ENCODE results near the gene CCNY. TPM values are rescaled to one million over a fixed set of nuclear protein-coding genes. Genes with fewer than 3 reads are reported as not detected.

The CCNY gene
- total RNA-seq, 2 experiments from 2014 or later, result 37.0 to 55.8 TPM

DNA sequence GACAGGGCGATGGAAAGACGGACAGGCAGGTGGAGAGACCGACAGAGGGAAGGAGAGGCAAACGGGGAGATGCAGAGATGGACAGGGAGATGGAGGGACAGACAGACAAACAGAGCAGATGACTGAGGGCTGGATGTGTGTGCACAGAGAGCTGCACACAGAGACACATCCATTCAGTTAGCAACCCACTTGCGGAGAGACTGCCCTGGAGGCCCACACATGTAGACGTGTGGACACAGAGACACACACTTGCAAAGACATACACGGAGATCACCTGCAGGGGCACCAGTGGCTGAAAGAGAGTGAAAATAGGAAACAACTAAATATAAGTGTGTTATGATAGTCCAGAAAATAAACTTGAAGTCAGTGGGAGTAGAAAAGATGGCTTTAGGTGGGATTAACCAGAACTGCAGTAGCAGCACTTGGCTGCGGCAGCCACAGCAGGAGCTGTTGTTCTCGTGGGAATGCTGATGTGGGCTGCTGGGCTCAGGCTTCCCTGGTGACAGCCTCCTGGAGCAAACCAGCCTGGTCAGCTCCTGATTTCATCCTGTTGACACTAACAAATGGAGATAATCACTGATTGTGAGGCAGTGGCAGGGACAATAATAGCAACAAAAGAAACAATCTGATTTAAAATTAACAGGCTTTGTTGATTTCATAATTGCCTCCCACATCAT lies 134.1 kb downstream of the CCNY start:
- H3K4me3 ChIP-seq (ENCODE audit: low read depth, low read length, poor library complexity, severe bottlenecking), result no peak overlapping the region
- no peaks in the 10 kb centered on the region for H3K4me1 ChIP-seq (ENCODE audit: insufficient read depth, low read length, poor library complexity, severe bottlenecking)
- no peak overlapping the region for H2AFZ ChIP-seq (ENCODE audit: low read length)
- no TSS peak for BruUV-seq (replicated peaks)
- no peaks in the 10 kb centered on the region; the same call in 1 of the 2 replicates for H4K20me1 ChIP-seq (ENCODE audit: insufficient read depth, low read length)
- H3K9me2 ChIP-seq (ENCODE audit: insufficient read depth, low read length), result no peaks in the 10 kb centered on the region
- no peak overlapping the region for H3K27ac ChIP-seq (ENCODE audit: low read depth, low read length, poor library complexity, severe bottlenecking)
- no peak overlapping the region for H3K4me2 ChIP-seq (ENCODE audit: low read length)
- no peaks in the 10 kb centered on the region for H3K36me3 ChIP-seq (ENCODE audit: insufficient read depth, low read length)
- ChIA-PET CTCF (ENCODE audit: unreplicated experiment) (no interaction called here), POLR2A (interaction anchor here (0.6 to 0.9 kb wide), 2 partner anchors 30 to 54 kb away, joined by 4 to 5 read pairs; no protein-coding TSS in a partner anchor)
- DNase-seq (ENCODE audit: low spot score), result no peak
- intact Hi-C loops (cut with micrococcal nuclease; ENCODE audit: unreplicated experiment), result no loop called here
- peaks cover 3% of the 10 kb centered on the region; the same call in 1 of the 2 replicates for H3K79me2 ChIP-seq (ENCODE audit: insufficient read depth, low read depth, low read length)
- TF ChIP-seq, protein P1, sequence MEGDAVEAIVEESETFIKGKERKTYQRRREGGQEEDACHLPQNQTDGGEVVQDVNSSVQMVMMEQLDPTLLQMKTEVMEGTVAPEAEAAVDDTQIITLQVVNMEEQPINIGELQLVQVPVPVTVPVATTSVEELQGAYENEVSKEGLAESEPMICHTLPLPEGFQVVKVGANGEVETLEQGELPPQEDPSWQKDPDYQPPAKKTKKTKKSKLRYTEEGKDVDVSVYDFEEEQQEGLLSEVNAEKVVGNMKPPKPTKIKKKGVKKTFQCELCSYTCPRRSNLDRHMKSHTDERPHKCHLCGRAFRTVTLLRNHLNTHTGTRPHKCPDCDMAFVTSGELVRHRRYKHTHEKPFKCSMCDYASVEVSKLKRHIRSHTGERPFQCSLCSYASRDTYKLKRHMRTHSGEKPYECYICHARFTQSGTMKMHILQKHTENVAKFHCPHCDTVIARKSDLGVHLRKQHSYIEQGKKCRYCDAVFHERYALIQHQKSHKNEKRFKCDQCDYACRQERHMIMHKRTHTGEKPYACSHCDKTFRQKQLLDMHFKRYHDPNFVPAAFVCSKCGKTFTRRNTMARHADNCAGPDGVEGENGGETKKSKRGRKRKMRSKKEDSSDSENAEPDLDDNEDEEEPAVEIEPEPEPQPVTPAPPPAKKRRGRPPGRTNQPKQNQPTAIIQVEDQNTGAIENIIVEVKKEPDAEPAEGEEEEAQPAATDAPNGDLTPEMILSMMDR (conservative IDR thresholded peaks at IDR 0.05; ENCODE audit: low read length), result no peak
- no peak for TF ChIP-seq EZH2phosphoT487 (IDR thresholded peaks at IDR 0.05; ENCODE audit: borderline replicate concordance, low read depth, low read length)
- H3K9me3 ChIP-seq (ENCODE audit: low read length), result no peaks in the 10 kb centered on the region

DNA sequence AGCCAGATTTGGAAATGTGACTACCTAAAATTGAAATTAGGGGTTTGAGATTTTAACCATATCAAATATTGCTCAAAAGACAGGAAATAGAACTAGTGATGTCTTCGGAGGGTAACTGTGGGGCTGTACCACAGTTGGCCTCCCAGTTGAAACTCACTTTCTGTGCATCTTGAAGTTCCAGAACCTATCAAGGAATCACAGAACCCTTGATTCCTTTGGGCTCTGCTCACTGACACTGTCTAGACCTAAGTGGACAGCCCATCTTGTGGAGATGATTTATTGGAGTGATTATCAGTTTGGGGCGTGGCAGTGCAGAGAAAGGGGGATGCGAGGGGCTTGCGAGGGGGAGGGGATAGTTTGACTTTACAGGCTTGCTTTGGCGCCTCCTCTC lies 134.6 kb downstream of the CCNY start:
- Histone ChIP-seq H3K4me2 (ENCODE audit: low read length) (no peak overlapping the region), H3K79me2 (ENCODE audit: insufficient read depth, low read depth, low read length) (peaks cover 3% of the 10 kb centered on the region; the same call in 1 of the 2 replicates), H4K20me1 (ENCODE audit: insufficient read depth, low read length) (no peaks in the 10 kb centered on the region; the same call in 1 of the 2 replicates), H2AFZ (ENCODE audit: low read length) (no peak overlapping the region), H3K4me3 (ENCODE audit: low read depth, low read length, poor library complexity, severe bottlenecking) (no peak overlapping the region), H3K27ac (ENCODE audit: low read depth, low read length, poor library complexity, severe bottlenecking) (no peak overlapping the region), H3K4me1 (ENCODE audit: insufficient read depth, low read length, poor library complexity, severe bottlenecking) (no peaks in the 10 kb centered on the region), H3K9me2 (ENCODE audit: insufficient read depth, low read length) (no peaks in the 10 kb centered on the region), H3K36me3 (ENCODE audit: insufficient read depth, low read length) (no peaks in the 10 kb centered on the region), H3K9me3 (ENCODE audit: low read length) (no peaks in the 10 kb centered on the region)
- BruUV-seq (replicated peaks), result no TSS peak
- intact Hi-C loops (cut with micrococcal nuclease; ENCODE audit: unreplicated experiment), result no loop called here
- TF ChIP-seq, protein P1 (conservative IDR thresholded peaks at IDR 0.05; ENCODE audit: low read length), result no peak
- POLR2A ChIA-PET, result interaction anchor here (0.9 kb wide), 1 partner anchor 31 kb away, joined by 5 read pairs; no protein-coding TSS in a partner anchor
- no peak for DNase-seq (ENCODE audit: low spot score)
- CTCF ChIA-PET (ENCODE audit: unreplicated experiment), result no interaction called here

DNA sequence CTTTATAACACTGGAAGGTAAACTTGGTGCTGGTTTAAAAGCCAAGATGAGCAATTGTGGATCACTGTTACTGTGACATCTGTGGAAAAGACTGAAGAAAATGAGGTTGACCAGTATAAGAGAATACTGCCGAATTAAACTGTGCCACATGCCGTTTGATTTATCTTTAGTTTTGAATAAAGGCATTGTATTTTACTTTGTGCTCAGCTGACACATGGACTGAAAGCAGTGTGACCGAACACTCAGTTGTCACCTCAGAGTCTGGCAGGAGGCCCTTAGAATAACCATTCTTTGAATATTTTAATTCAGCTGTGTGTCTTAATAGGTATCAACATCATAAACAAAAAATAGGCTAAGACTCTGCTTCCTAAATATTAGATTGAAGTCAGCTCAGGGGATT lies 135.1 kb downstream of the CCNY start:
- no peaks in the 10 kb centered on the region for H3K9me3 ChIP-seq (ENCODE audit: low read length)
- no peaks in the 10 kb centered on the region; the same call in 1 of the 2 replicates for H4K20me1 ChIP-seq (ENCODE audit: insufficient read depth, low read length)
- H3K4me2 ChIP-seq (ENCODE audit: low read length), result no peak overlapping the region
- no peak overlapping the region for H2AFZ ChIP-seq (ENCODE audit: low read length)
- H3K27ac ChIP-seq (ENCODE audit: low read depth, low read length, poor library complexity, severe bottlenecking), result no peak overlapping the region
- peaks cover 3% of the 10 kb centered on the region; the same call in 1 of the 2 replicates for H3K79me2 ChIP-seq (ENCODE audit: insufficient read depth, low read depth, low read length)
- DNase-seq (ENCODE audit: low spot score), result no peak
- no peak overlapping the region for H3K4me3 ChIP-seq (ENCODE audit: low read depth, low read length, poor library complexity, severe bottlenecking)
- intact Hi-C loops (cut with micrococcal nuclease; ENCODE audit: unreplicated experiment), result no loop called here
- BruUV-seq (replicated peaks), result no TSS peak
- H3K36me3 ChIP-seq (ENCODE audit: insufficient read depth, low read length), result no peaks in the 10 kb centered on the region
- TF ChIP-seq EZH2phosphoT487 (IDR thresholded peaks at IDR 0.05; ENCODE audit: borderline replicate concordance, low read depth, low read length), result no peak
- TF ChIP-seq, protein P1 (conservative IDR thresholded peaks at IDR 0.05; ENCODE audit: low read length), result no peak
- H3K4me1 ChIP-seq (ENCODE audit: insufficient read depth, low read length, poor library complexity, severe bottlenecking), result no peaks in the 10 kb centered on the region
- H3K9me2 ChIP-seq (ENCODE audit: insufficient read depth, low read length), result no peaks in the 10 kb centered on the region
- ChIA-PET CTCF (ENCODE audit: unreplicated experiment) (no interaction called here), POLR2A (no interaction called here)

All from OCI-LY7 (cell line).